SH-SY5Y (cell line): ENCODE results near the gene MCEMP1.

ENCODE experiments used
- GATA2 ChIP-seq: IDR thresholded peaks from 2 replicates; pipeline ENCODE4 v1.6.1; 2011; ENCODE audit warnings: mild to moderate bottlenecking, low read depth, low read length
- GATA3 ChIP-seq: IDR thresholded peaks from 2 replicates; pipeline ENCODE4 v1.6.1; 2011; ENCODE audit warnings: low read depth, mild to moderate bottlenecking, low read length, moderate library complexity

GRCh38 chr19:7643031-7643415 is 33.9 kb upstream of the MCEMP1 start:
- no peak for TF ChIP-seq GATA3
- no peak for TF ChIP-seq GATA2
